ENCODE data around the gene DUSP7. TPM values are rescaled to one million over a fixed set of nuclear protein-coding genes. Genes with fewer than 3 reads are reported as not detected.

The DUSP7 gene
- total RNA-seq, 1 experiment from 2014 or later, result 16.6 TPM

DNA sequence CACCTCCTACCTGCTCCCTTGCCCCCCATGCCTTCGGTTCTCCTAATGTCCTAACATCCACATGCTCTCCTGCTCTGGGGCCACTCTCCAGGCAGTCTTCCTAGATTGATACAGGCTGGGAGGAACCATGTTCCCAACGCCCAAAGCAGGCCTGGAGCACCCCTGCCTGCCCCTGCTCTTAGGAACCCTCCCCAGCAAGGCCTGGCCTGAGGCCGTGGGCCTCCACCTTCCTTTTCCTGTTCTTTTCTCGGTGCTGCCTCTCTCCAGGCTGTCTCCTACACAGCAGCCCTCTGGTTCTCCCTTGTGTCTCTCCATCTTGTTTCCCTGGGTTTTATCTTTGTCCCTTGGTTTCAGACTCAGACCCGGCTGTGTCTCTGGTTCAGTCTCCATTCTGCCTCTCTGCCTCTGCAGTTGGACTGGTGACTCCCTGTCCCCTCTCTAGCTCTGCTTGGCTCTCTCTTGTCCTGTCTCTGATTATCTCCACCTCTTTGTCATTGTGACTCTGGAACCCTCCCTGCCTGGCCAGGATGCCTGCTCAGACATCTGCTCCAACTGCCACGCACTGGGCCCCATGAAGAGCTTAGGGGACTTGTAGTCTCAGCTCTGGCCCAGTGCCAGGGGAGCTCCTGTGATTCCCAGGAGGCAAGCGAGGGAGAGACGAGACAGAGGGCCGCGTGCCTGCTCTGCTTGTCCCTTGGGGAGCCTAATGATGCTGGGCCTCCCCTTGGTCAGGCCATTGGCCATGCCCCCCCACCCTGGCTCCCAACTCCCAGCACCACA lies 34.7 kb downstream of the DUSP7 start:
- no peaks in the 10 kb centered on the region for H3K79me2 ChIP-seq (ENCODE audit: insufficient read depth, low read length)
- H3K4me3 ChIP-seq (replicated peaks in 1 of 2; ENCODE audit: low read depth in 1 of 2, low read length in 2 of 2), result no peak overlapping the region
- POLR2A ChIA-PET, result no interaction called here
- no peak overlapping the region for H2AFZ ChIP-seq (ENCODE audit: low read depth, low read length, poor library complexity, severe bottlenecking)
- CTCF ChIA-PET, result no interaction called here
- peaks cover 9 to 22% of the 10 kb centered on the region in 2 experiments; a peak in 3 of 4 replicates for H3K4me1 ChIP-seq (ENCODE audit: control insufficient read depth in 1 of 2, insufficient read depth in 2 of 2, low read length in 2 of 2)
- no peak overlapping the region for H3K4me2 ChIP-seq (ENCODE audit: low read length)
- no peak overlapping the region for H3K9ac ChIP-seq (ENCODE audit: low read length)
- no peak for DNase-seq (ENCODE audit: low read depth, low spot score)
- TF ChIP-seq CTCF (IDR thresholded peaks at IDR 0.05 in 2 of 3, conservative IDR thresholded peaks at IDR 0.05 in 1 of 3; ENCODE audit: borderline replicate concordance in 1 of 3, insufficient read depth in 1 of 3, low read depth in 2 of 3, low read length in 2 of 3) (no peak), YY1 (IDR thresholded peaks at IDR 0.05; ENCODE audit: extremely low read depth, insufficient replicate concordance, low read depth, low read length) (no peak), ATF3 (IDR thresholded peaks at IDR 0.05) (no peak), ELF1 (IDR thresholded peaks at IDR 0.05; ENCODE audit: borderline replicate concordance, low read depth) (no peak), POLR2AphosphoS5 (IDR thresholded peaks at IDR 0.05; ENCODE audit: low read depth, low read length) (no peak), ZFX (IDR thresholded peaks at IDR 0.05) (no peak), POLR2A (IDR thresholded peaks at IDR 0.05; ENCODE audit: borderline replicate concordance, extremely low read depth, insufficient read depth, insufficient read length) (no peak), CEBPB (IDR thresholded peaks at IDR 0.05; ENCODE audit: low read depth) (no peak), EZH2 (IDR thresholded peaks at IDR 0.05) (no peak), ZNF274 (IDR thresholded peaks at IDR 0.05; ENCODE audit: low read depth, low read length) (no peak), SIN3A (IDR thresholded peaks at IDR 0.05; ENCODE audit: low read depth) (no peak), CBX3 (IDR thresholded peaks at IDR 0.05; ENCODE audit: low read depth) (no peak), RAD21 (IDR thresholded peaks at IDR 0.05; ENCODE audit: low read depth) (no peak), EGR1 (IDR thresholded peaks at IDR 0.05; ENCODE audit: low read depth) (no peak), REST (IDR thresholded peaks at IDR 0.05; ENCODE audit: low read depth) (no peak), JUND (IDR thresholded peaks at IDR 0.05) (no peak), TCF7L2 (IDR thresholded peaks at IDR 0.05; ENCODE audit: borderline replicate concordance, extremely low read depth, insufficient read depth, insufficient read length) (no peak)
- H3K9me2 ChIP-seq (ENCODE audit: insufficient read depth), result no peaks in the 10 kb centered on the region
- no peaks in the 10 kb centered on the region for H3K27me3 ChIP-seq (ENCODE audit: insufficient read depth, low read length)
- no peak for ATAC-seq
- no peaks in the 10 kb centered on the region for H4K20me1 ChIP-seq (ENCODE audit: insufficient read depth)
- RAD21 ChIA-PET (ENCODE audit: low non-redundant PET in 1 of 2, low total read pairs in 2 of 2, uncharacterized antibody in 2 of 2, unreplicated experiment in 2 of 2), result no interaction called here
- BruUV-seq (replicated peaks), result no TSS peak
- H3K27ac ChIP-seq (ENCODE audit: low read depth, low read length), result no peak overlapping the region
- intact Hi-C loops (cut with micrococcal nuclease), result no loop called here
- H3K9me3 ChIP-seq (ENCODE audit: control insufficient read depth in 1 of 2, insufficient read depth in 1 of 2, low read depth in 1 of 2, low read length in 2 of 2), result no peaks in the 10 kb centered on the region
- no peaks in the 10 kb centered on the region for H3K36me3 ChIP-seq (ENCODE audit: control insufficient read depth in 1 of 2, insufficient read depth in 2 of 2, low read length in 2 of 2)

Measured in HCT116 (cell line).